Gastrocnemius medialis (tissue), 4 donors: ENCODE measurements around the gene GPATCH2L. TPM values are rescaled to one million over a fixed set of nuclear protein-coding genes. Genes with fewer than 3 reads are reported as not detected.

Source experiments
- ATAC-seq, 2 donors: fragments of 150-250 bp; one replicate each; pipeline ENCODE4 v1.9.1; 2016
- DNase-seq, 2 donors: peaks; one replicate each; pipeline ENCODE4 v3.0.0-alpha.2; 2019
- H3K27ac ChIP-seq, 4 donors: fragments of 200-600 bp; sonication (generic); 1 replicate in 1 of 4; 2 replicates in 3 of 4; pipeline ENCODE4 v1.5.1; 2016 to 2018; ENCODE audit warnings: mild to moderate bottlenecking in 2 of 4, moderate library complexity in 1 of 4
- H3K27me3 ChIP-seq, 3 donors: fragments of 200-600 bp; sonication (generic) in 2 of 3; 1 replicate in 1 of 3; 2 replicates in 2 of 3; pipeline versions ENCODE4 v1.5.1 to v1.6.0; 2016 to 2019; ENCODE audit warnings: mild to moderate bottlenecking in 1 of 3, moderate library complexity in 1 of 3
- H3K36me3 ChIP-seq, 2 donors: fragments of 200-600 bp; sonication (generic) in 1 of 2; one replicate each; pipeline ENCODE4 v1.5.1; 2017 to 2018
- H3K4me1 ChIP-seq, 2 donors: fragments of 200-600 bp; sonication (generic) in 1 of 2; one replicate each; pipeline ENCODE4 v1.5.1; 2016 to 2017; ENCODE audit warnings: mild to moderate bottlenecking in 2 of 2
- H3K4me3 ChIP-seq, 4 donors: fragments of 200-600 bp; sonication (generic) in 3 of 4; 1 replicate in 1 of 4; 2 replicates in 3 of 4; pipeline ENCODE4 v1.5.1; 2016 to 2019; ENCODE audit warnings: mild to moderate bottlenecking in 2 of 4
- H3K9me3 ChIP-seq, 3 donors: fragments of 200-600 bp; sonication (generic) in 2 of 3; 1 replicate in 1 of 3; 2 replicates in 2 of 3; pipeline ENCODE4 v1.5.1; 2016 to 2019
- POLR2A ChIP-seq, 2 donors: fragments of 450-650 bp; IDR thresholded peaks; one replicate each; pipeline ENCODE4 v1.6.1; 2017; ENCODE audit warnings: antibody characterized with exemption in 2 of 2, mild to moderate bottlenecking in 2 of 2, moderate library complexity in 2 of 2
- in situ Hi-C, 4 donors: fragments of 200-750 bp; cut with MboI; loops; one replicate each; pipeline versions ENCODE4 v1.15.0 to v1.8.0; 2017; ENCODE audit warnings: low sequenced_read_pairs in 4 of 4
- intact Hi-C: fragments of 100-400 bp; cut with DNase I; formaldehyde crosslinking; loops from one replicate; pipeline ENCODE4 v1.15.1; 2023; ENCODE audit warnings: low total_unique reads
- total RNA-seq, 4 donors: library from RNA; depleted of rRNA; stranded (reverse); fragments of >200 nt; gene quantifications; one replicate each; pipeline versions ENCODE4 v1.1.0 to v1.2.3, GENCODE V29; 2016
- TF ChIP-seq, protein P1 (sequence below), 5 experiments: fragments of 450-650 bp in 3 of 5; fragments of 200-600 bp in 2 of 5; sonication (generic) in 2 of 5; IDR thresholded peaks in 4 of 5; conservative IDR thresholded peaks in 1 of 5; 1 replicate in 4 of 5; 2 replicates in 1 of 5; pipeline ENCODE4 v1.5.1; 2016 to 2019; ENCODE audit warnings: antibody characterized with exemption in 5 of 5, mild to moderate bottlenecking in 3 of 5, moderate library complexity in 3 of 5

Gene GPATCH2L
- total RNA-seq, 4 donors from 2014 or later: 24.6 to 63.5 (median 41.9) TPM

DNA sequence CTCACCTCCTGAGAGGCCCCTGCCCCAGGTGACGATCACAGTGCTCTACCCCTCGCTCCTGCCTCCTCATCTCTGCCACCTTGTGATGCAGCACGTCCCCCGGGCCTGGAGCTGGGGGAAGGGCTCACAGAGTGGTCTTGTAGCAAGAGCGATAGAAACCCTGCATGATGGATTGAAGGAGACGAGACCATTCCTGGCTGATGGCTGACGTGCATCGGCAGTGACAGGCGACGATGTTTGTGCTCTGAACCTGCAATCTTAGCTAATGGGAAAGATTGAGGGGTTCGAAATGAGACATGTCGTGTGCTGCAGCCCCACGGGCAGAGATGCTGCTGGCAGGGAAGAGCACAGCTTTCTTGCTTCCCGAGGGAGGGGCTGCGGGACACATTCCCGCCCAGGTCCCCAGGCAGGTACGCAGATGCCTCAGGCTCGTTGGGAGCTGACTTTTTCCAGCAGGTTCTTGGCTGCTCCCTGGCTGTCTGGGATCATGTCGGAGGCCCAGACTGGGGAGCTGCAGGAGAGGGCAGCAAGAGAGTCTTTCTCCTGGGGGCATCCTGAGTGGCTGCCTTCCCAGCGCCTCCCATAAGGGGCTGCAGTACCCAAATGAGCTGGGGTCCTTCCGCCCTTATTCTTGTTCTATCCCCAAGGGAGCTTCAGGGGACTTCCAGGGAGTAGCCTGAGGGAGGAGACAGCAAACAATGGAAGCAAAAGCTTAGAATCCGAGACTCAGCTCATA is 38.7 kb upstream of the GPATCH2L start:
- Histone ChIP-seq H3K27ac (no peak overlapping the region), H3K36me3 (no peaks in the 10 kb centered on the region), H3K9me3 (no peaks in the 10 kb centered on the region), H3K27me3 (no peaks in the 10 kb centered on the region), H3K4me1 (peaks cover 5 to 9% of the 10 kb centered on the region in 2 donors), H3K4me3 (no peak overlapping the region)
- intact Hi-C loops: no loop called here
- TF ChIP-seq, protein P1, sequence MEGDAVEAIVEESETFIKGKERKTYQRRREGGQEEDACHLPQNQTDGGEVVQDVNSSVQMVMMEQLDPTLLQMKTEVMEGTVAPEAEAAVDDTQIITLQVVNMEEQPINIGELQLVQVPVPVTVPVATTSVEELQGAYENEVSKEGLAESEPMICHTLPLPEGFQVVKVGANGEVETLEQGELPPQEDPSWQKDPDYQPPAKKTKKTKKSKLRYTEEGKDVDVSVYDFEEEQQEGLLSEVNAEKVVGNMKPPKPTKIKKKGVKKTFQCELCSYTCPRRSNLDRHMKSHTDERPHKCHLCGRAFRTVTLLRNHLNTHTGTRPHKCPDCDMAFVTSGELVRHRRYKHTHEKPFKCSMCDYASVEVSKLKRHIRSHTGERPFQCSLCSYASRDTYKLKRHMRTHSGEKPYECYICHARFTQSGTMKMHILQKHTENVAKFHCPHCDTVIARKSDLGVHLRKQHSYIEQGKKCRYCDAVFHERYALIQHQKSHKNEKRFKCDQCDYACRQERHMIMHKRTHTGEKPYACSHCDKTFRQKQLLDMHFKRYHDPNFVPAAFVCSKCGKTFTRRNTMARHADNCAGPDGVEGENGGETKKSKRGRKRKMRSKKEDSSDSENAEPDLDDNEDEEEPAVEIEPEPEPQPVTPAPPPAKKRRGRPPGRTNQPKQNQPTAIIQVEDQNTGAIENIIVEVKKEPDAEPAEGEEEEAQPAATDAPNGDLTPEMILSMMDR (IDR thresholded peaks at IDR 0.05 in 4 of 5, conservative IDR thresholded peaks at IDR 0.05 in 1 of 5): no peak
- TF ChIP-seq POLR2A (IDR thresholded peaks at IDR 0.05): no peak
- DNase-seq (no peak), ATAC-seq (no peak)
- in situ Hi-C loops: no loop called here

DNA sequence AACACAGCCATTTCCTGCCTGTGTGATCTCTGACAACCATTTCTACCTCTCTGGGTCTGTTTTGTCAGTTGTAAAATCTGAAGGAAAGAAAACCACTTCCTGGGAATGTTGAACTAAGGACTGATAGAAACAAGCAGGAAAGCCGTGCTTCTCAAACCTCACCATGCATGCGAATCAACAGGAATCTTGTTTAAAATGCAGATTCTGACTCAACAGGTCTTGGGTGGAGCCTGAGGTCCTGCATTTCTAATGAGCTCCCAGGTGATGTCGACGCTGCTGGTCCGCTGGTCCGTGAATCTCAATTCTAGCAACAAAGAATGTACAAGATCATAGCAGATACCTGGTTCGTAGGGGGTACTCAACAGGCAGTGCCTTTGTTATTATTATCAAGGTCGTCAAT is 38.0 kb upstream of the GPATCH2L start:
- no peak overlapping the region for H3K27ac ChIP-seq
- intact Hi-C loops (no loop called here), in situ Hi-C loops (no loop called here)
- H3K4me3 ChIP-seq: no peak overlapping the region
- ATAC-seq: no peak
- TF ChIP-seq POLR2A (IDR thresholded peaks at IDR 0.05): no peak
- DNase-seq: no peak
- H3K36me3 ChIP-seq: no peaks in the 10 kb centered on the region
- no peaks in the 10 kb centered on the region for H3K27me3 ChIP-seq
- peaks cover 5 to 9% of the 10 kb centered on the region in 2 donors for H3K4me1 ChIP-seq
- H3K9me3 ChIP-seq: no peaks in the 10 kb centered on the region

DNA sequence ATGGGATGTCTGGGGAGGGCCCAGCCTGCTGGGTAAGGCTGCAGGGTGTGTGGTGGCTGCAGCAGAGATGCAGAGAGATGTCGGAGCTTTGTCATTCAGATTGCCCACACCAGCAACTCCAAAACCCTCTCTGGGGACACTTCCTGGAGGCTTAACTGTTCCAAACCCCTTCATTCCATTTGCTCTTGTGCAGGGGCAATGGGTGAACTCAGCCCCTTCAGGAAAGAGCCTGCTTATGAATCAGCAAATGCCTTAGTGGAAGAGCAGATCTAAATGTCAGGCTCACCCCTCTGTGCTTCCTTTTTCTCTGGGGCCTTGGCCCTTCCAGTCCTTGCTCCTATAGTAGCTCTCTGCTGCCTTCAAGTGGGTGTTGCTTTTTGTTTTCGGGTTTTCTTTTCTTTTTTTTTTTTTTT is 36.7 kb upstream of the GPATCH2L start:
- intact Hi-C loops: no loop called here
- no peaks in the 10 kb centered on the region for H3K36me3 ChIP-seq
- no peaks in the 10 kb centered on the region for H3K9me3 ChIP-seq
- TF ChIP-seq, protein P1 (IDR thresholded peaks at IDR 0.05 in 4 of 5, conservative IDR thresholded peaks at IDR 0.05 in 1 of 5): no peak
- TF ChIP-seq POLR2A (IDR thresholded peaks at IDR 0.05): no peak
- H3K4me3 ChIP-seq: no peak overlapping the region
- H3K27me3 ChIP-seq: no peaks in the 10 kb centered on the region
- in situ Hi-C loops: no loop called here
- ATAC-seq (no peak), DNase-seq (no peak)
- H3K27ac ChIP-seq: no peak overlapping the region
- H3K4me1 ChIP-seq: no peaks in the 10 kb centered on the region

DNA sequence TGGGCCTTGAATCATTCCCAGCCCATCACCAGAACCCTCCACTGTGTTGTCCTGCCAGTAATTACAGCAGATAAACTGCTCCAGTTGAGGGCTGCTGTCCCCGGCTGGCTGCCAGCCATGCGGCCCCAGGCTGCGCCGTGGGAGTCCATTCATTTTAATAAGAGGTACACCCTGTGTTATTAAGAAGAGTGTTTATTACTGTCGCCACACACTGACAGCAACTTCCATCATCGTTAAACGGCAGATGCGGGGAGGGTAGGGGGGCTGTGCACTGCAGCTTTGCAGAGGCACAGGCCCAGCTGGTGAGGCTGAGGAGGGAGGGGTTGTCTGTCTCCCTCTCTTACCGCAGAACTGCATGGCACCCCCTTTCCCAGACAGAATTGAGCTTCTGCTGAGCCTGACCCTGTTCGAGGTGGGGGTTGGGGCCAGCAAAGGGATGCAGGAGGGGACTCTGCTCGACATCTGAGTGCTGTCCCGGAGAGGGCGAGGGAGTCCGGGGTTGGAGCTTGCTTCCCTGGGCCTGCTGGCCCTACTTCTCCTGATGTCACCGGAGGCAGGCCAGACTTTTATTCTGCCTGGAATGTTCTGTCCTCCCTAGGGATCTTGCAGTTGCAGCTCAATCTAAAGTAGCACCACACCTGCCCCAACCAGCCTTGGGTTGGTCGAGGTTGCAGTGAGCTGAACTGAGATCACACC is 33.8 kb upstream of the GPATCH2L start:
- Histone ChIP-seq H3K9me3 (no peaks in the 10 kb centered on the region), H3K36me3 (no peaks in the 10 kb centered on the region), H3K27ac (no peak overlapping the region), H3K4me3 (no peak overlapping the region), H3K4me1 (no peaks in the 10 kb centered on the region), H3K27me3 (no peaks in the 10 kb centered on the region)
- TF ChIP-seq, protein P1 (IDR thresholded peaks at IDR 0.05 in 4 of 5, conservative IDR thresholded peaks at IDR 0.05 in 1 of 5): no peak
- no peak for TF ChIP-seq POLR2A (IDR thresholded peaks at IDR 0.05)
- DNase-seq (no peak), ATAC-seq (no peak)
- intact Hi-C loops (no loop called here), in situ Hi-C loops (no loop called here)

DNA sequence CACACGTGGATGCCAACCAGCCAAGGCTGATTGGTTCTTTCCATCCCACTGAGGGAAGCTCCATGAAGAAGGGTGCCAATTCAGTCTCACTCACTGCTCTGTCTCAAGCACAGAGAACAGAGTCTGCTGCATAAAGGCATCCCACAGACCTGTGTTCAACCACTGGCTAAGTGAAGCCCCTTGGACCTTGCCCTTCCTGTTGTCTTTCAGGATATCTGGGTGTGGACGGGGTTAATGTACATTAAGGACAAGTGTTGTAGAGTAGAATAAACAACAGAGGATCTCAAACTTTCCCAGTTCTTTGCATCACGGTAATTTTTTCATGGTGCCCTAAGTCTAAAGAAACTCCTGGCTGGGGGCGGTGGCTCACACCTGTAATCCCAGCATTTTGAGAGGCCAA is 33.1 kb upstream of the GPATCH2L start:
- Histone ChIP-seq H3K27me3 (no peaks in the 10 kb centered on the region), H3K27ac (no peak overlapping the region), H3K36me3 (no peaks in the 10 kb centered on the region), H3K4me3 (no peak overlapping the region), H3K9me3 (no peaks in the 10 kb centered on the region), H3K4me1 (no peaks in the 10 kb centered on the region)
- no peak for ATAC-seq
- no peak for DNase-seq
- in situ Hi-C loops: no loop called here
- intact Hi-C loops: no loop called here
- TF ChIP-seq, protein P1 (IDR thresholded peaks at IDR 0.05 in 4 of 5, conservative IDR thresholded peaks at IDR 0.05 in 1 of 5): no peak
- TF ChIP-seq POLR2A (IDR thresholded peaks at IDR 0.05): no peak
